ENCODE measurements around the gene ROR2.

ROR2 gene

GRCh38 chr9:91572811-91573210, 377.2 kb downstream of the ROR2 start:
- TF ChIP-seq TAF1 (IDR thresholded peaks at IDR 0.05; ENCODE audit: borderline replicate concordance, insufficient read depth, low read length) (no peak), FOXP2 (optimal IDR thresholded peaks at IDR 0.05; ENCODE audit: borderline replicate concordance, extremely low read depth, extremely low read length, insufficient read depth) (no peak), SIN3A (IDR thresholded peaks at IDR 0.05; ENCODE audit: borderline replicate concordance, insufficient read depth, low read length) (no peak), POLR2AphosphoS5 (IDR thresholded peaks at IDR 0.05; ENCODE audit: low read depth, low read length) (no peak)
- TF ChIP-seq, protein P1, sequence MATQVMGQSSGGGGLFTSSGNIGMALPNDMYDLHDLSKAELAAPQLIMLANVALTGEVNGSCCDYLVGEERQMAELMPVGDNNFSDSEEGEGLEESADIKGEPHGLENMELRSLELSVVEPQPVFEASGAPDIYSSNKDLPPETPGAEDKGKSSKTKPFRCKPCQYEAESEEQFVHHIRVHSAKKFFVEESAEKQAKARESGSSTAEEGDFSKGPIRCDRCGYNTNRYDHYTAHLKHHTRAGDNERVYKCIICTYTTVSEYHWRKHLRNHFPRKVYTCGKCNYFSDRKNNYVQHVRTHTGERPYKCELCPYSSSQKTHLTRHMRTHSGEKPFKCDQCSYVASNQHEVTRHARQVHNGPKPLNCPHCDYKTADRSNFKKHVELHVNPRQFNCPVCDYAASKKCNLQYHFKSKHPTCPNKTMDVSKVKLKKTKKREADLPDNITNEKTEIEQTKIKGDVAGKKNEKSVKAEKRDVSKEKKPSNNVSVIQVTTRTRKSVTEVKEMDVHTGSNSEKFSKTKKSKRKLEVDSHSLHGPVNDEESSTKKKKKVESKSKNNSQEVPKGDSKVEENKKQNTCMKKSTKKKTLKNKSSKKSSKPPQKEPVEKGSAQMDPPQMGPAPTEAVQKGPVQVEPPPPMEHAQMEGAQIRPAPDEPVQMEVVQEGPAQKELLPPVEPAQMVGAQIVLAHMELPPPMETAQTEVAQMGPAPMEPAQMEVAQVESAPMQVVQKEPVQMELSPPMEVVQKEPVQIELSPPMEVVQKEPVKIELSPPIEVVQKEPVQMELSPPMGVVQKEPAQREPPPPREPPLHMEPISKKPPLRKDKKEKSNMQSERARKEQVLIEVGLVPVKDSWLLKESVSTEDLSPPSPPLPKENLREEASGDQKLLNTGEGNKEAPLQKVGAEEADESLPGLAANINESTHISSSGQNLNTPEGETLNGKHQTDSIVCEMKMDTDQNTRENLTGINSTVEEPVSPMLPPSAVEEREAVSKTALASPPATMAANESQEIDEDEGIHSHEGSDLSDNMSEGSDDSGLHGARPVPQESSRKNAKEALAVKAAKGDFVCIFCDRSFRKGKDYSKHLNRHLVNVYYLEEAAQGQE (IDR thresholded peaks at IDR 0.05; ENCODE audit: insufficient read depth in 1 of 2, low read depth in 2 of 2, low read length in 2 of 2), result no peak

DNA sequence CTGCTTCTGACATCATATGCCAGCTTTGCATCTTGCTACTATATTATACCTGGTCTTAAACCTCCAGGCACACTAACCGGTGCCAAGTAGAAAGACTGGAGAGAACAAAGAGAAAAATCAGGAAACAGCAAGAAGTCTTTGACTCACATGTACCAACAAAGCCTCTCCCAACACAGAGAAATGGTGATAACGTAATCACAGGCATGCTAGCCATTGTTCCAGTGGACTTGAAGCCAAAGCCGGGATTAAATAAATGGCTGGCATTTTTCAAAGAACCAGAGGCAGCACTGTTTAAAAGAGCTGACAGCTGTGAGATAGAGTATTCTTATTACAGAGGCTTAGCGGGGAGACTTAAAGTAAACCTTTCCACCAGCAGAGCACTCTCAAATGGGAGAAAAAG, 378.0 kb downstream of the ROR2 start:
- TF ChIP-seq, protein P1 (IDR thresholded peaks at IDR 0.05; ENCODE audit: insufficient read depth in 1 of 2, low read depth in 2 of 2, low read length in 2 of 2), result no peak
- TF ChIP-seq POLR2AphosphoS5 (IDR thresholded peaks at IDR 0.05; ENCODE audit: low read depth, low read length), result no peak

GRCh38 chr9:91571036-91571435, 379.0 kb downstream of the ROR2 start:
- TF ChIP-seq POLR2AphosphoS5 (IDR thresholded peaks at IDR 0.05; ENCODE audit: low read depth, low read length), result no peak
- TF ChIP-seq, protein P1 (IDR thresholded peaks at IDR 0.05; ENCODE audit: insufficient read depth in 1 of 2, low read depth in 2 of 2, low read length in 2 of 2), result no peak
- no peak for TF ChIP-seq FOXP2 (optimal IDR thresholded peaks at IDR 0.05; ENCODE audit: borderline replicate concordance, extremely low read depth, extremely low read length, insufficient read depth)
- no peak for TF ChIP-seq SIN3A (IDR thresholded peaks at IDR 0.05; ENCODE audit: borderline replicate concordance, insufficient read depth, low read length)
- no peak for TF ChIP-seq TAF1 (IDR thresholded peaks at IDR 0.05; ENCODE audit: borderline replicate concordance, insufficient read depth, low read length)

DNA sequence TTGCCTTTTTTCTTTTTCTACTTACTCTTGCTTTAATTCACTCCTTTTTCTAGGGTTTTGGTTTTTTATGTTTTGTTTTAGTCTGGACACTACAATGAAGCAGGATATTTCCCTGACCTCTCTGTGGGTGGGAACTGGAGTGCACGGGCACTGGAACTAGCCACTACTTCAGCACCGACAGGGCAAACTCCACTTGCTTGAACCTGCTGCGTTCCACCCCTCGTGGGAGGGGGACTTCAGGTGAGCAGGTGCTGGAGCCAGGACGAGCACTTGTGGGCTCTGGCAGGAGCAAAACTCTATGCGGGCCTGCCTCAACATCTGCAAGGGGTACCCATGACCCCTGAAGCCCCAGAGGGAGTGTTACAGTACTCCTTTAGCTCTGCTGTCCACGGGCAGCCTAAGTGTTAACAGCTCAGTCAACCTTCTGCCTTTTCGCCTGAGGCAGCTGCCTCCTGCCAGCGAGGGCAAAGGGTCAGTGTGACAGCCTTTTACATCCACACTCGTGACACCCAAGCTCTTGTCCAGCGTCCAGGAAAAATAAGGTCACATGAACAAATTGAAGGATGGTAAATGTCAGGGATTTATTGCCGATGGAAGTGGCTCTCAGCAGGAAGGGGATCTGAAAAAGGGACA, 382.3 kb downstream of the ROR2 start:
- TF ChIP-seq POLR2AphosphoS5 (IDR thresholded peaks at IDR 0.05; ENCODE audit: low read depth, low read length) (no peak), SIN3A (IDR thresholded peaks at IDR 0.05; ENCODE audit: borderline replicate concordance, insufficient read depth, low read length) (no peak), FOXP2 (optimal IDR thresholded peaks at IDR 0.05; ENCODE audit: borderline replicate concordance, extremely low read depth, extremely low read length, insufficient read depth) (no peak), TAF1 (IDR thresholded peaks at IDR 0.05; ENCODE audit: borderline replicate concordance, insufficient read depth, low read length) (no peak)
- TF ChIP-seq, protein P1 (IDR thresholded peaks at IDR 0.05; ENCODE audit: insufficient read depth in 1 of 2, low read depth in 2 of 2, low read length in 2 of 2), result no peak
